CD4-positive, alpha-beta T cell (primary cell): Measurements from ENCODE around the gene KLHL33. TPM values are rescaled to one million over a fixed set of nuclear protein-coding genes. Genes with fewer than 3 reads are reported as not detected.

ENCODE experiments used
- ATAC-seq: fragments of 200-7000 bp; cut with Tn5 transposase; one replicate; pipeline ENCODE4 v1.10.0; 2022; ENCODE audit warnings: mild to moderate bottlenecking; ENCODE audit not compliant: poor library complexity
- CTCF ChIA-PET: fragments of 350-600 bp; sonication (Branson Sonifier 250); formaldehyde crosslinking; loops from one replicate; lab custom pipeline; 2021; ENCODE audit warnings: antibody characterized with exemption, inconsistent platforms; lab: Charles Lee
- POLR2A ChIA-PET: fragments of 350-600 bp; sonication (Branson Sonifier 250); formaldehyde crosslinking; loops from one replicate; lab custom pipeline; 2021; ENCODE audit warnings: antibody characterized with exemption, inconsistent platforms; lab: Charles Lee
- DNase-seq, 14 experiments: peaks; one replicate each; pipeline ENCODE4 v3.0.0-alpha.2; 2013 to 2020; ENCODE audit warnings: mixed read lengths in 2 of 14
- H3K27ac ChIP-seq, 2 donors: one replicate each; pipeline versions ENCODE4 v1.5.1 to v1.7.0; 2013; ENCODE audit warnings: low read length in 2 of 2, low read depth in 1 of 2, mild to moderate bottlenecking in 1 of 2
- H3K27me3 ChIP-seq, 2 experiments: 1 replicate in 1 of 2; 2 replicates in 1 of 2; pipeline versions ENCODE4 v1.6.1 to v1.7.0; 2013; ENCODE audit warnings: low read length in 2 of 2, control low read depth in 1 of 2, mild to moderate bottlenecking in 1 of 2, moderate library complexity in 1 of 2; ENCODE audit not compliant: insufficient read depth in 2 of 2, control insufficient read depth in 1 of 2
- H3K36me3 ChIP-seq: one replicate; pipeline ENCODE4 v1.6.1; 2013; ENCODE audit warnings: low read length, control low read depth; ENCODE audit not compliant: insufficient read depth
- H3K4me1 ChIP-seq: one replicate; pipeline ENCODE4 v1.6.1; 2013; ENCODE audit warnings: low read length, control low read depth; ENCODE audit not compliant: insufficient read depth
- H3K4me3 ChIP-seq: one replicate; pipeline ENCODE4 v1.5.1; 2013; ENCODE audit warnings: mild to moderate bottlenecking, low read length, moderate library complexity
- H3K9me3 ChIP-seq, 2 experiments: 1 replicate in 1 of 2; 2 replicates in 1 of 2; pipeline versions ENCODE4 v1.6.1 to v1.7.0; 2013; ENCODE audit warnings: low read length in 2 of 2, mild to moderate bottlenecking in 2 of 2, control low read depth in 1 of 2, moderate library complexity in 1 of 2; ENCODE audit not compliant: control insufficient read depth in 1 of 2, insufficient read depth in 1 of 2
- H3K27ac Mint-ChIP-seq: one replicate; pipeline ENCODE4 v1.8.0; 2020; ENCODE audit warnings: mixed read lengths
- H3K27me3 Mint-ChIP-seq: one replicate; pipeline ENCODE4 v1.8.0; 2021; ENCODE audit warnings: mixed read lengths
- H3K36me3 Mint-ChIP-seq: one replicate; pipeline ENCODE4 v1.8.0; 2021; ENCODE audit warnings: low read depth, mixed read lengths
- H3K4me1 Mint-ChIP-seq: one replicate; pipeline ENCODE4 v1.8.0; 2021; ENCODE audit warnings: low read depth, mixed read lengths
- H3K4me3 Mint-ChIP-seq: one replicate; pipeline ENCODE4 v1.8.0; 2020; ENCODE audit warnings: mild to moderate bottlenecking, mixed read lengths
- H3K9me3 Mint-ChIP-seq: one replicate; pipeline ENCODE4 v1.8.0; 2020; ENCODE audit warnings: mixed read lengths
- CTCF ChIP-seq: fragments of 200-600 bp; IDR thresholded peaks from one replicate; pipeline ENCODE4 v1.8.0; 2022; ENCODE audit warnings: antibody characterized with exemption, mild to moderate bottlenecking
- intact Hi-C, 2 experiments: fragments of 100-400 bp; cut with DNase I in 1 of 2; cut with micrococcal nuclease in 1 of 2; formaldehyde crosslinking; loops; one replicate each; pipeline versions ENCODE4 v1.15.1 to v1.9.0; 2023 to 2025; cut with DNase I, micrococcal nuclease
- total RNA-seq, 174 experiments: library from RNA in 2 of 174; stranded (reverse) in 2 of 174; gene quantifications; one replicate each; pipeline ENCODE4 v1.2.3 and lab custom pipeline; 2021 to 2026

The KLHL33 gene
- total RNA-seq, 2 experiments from 2014 or later, result 0.19 to 0.31 TPM

- H3K9me3 Mint-ChIP-seq, result no peaks in the 10 kb centered on the region
- peaks cover 99% of the 10 kb centered on the region for H3K36me3 Mint-ChIP-seq
- no peak overlapping the region for H3K27ac Mint-ChIP-seq
- ATAC-seq, result no peak
- H3K27me3 Mint-ChIP-seq, result no peaks in the 10 kb centered on the region
- DNase-seq, result no peak
- Histone ChIP-seq H3K27ac (no peak overlapping the region), H3K4me1 (no peaks in the 10 kb centered on the region), H3K9me3 (no peaks in the 10 kb centered on the region), H3K4me3 (no peak overlapping the region), H3K36me3 (peaks cover 97% of the 10 kb centered on the region), H3K27me3 (no peaks in the 10 kb centered on the region)
- CTCF ChIA-PET, result no interaction called here
- no peaks in the 10 kb centered on the region for H3K4me1 Mint-ChIP-seq
- intact Hi-C loops, result no loop called here
- POLR2A ChIA-PET, result no interaction called here
- H3K4me3 Mint-ChIP-seq, result no peak overlapping the region
- no peak for TF ChIP-seq CTCF
Observed at GRCh38 chr14:20384886-20385285, 51.1 kb downstream of the KLHL33 start.

GRCh38 chr14:20384321-20384720, 51.6 kb downstream of the KLHL33 start:
- ChIA-PET POLR2A (no interaction called here), CTCF (no interaction called here)
- H3K4me1 Mint-ChIP-seq, result no peaks in the 10 kb centered on the region
- no peaks in the 10 kb centered on the region for H3K4me1 ChIP-seq
- no peaks in the 10 kb centered on the region for H3K9me3 ChIP-seq
- no peaks in the 10 kb centered on the region for H3K27me3 ChIP-seq
- peaks cover 97% of the 10 kb centered on the region for H3K36me3 ChIP-seq
- H3K4me3 Mint-ChIP-seq, result no peak overlapping the region
- peaks cover 99% of the 10 kb centered on the region for H3K36me3 Mint-ChIP-seq
- no peaks in the 10 kb centered on the region for H3K27me3 Mint-ChIP-seq
- no peaks in the 10 kb centered on the region for H3K9me3 Mint-ChIP-seq
- no peak overlapping the region for H3K4me3 ChIP-seq
- intact Hi-C loops, result no loop called here
- DNase-seq (no peak), ATAC-seq (no peak)
- no peak for TF ChIP-seq CTCF
- no peak overlapping the region for H3K27ac ChIP-seq
- no peak overlapping the region for H3K27ac Mint-ChIP-seq

- Mint-ChIP-seq H3K4me1 (no peaks in the 10 kb centered on the region), H3K36me3 (peaks cover 99% of the 10 kb centered on the region), H3K27ac (no peak overlapping the region), H3K9me3 (no peaks in the 10 kb centered on the region), H3K4me3 (no peak overlapping the region), H3K27me3 (no peaks in the 10 kb centered on the region)
- CTCF ChIA-PET, result no interaction called here
- POLR2A ChIA-PET, result interaction anchor here (0.6 kb wide), 1 partner anchor 126 kb away, joined by 3 read pairs; no protein-coding TSS in a partner anchor
- Histone ChIP-seq H3K4me3 (no peak overlapping the region), H3K27me3 (no peaks in the 10 kb centered on the region), H3K36me3 (peaks cover 97% of the 10 kb centered on the region), H3K27ac (no peak overlapping the region), H3K9me3 (no peaks in the 10 kb centered on the region), H3K4me1 (no peaks in the 10 kb centered on the region)
- DNase-seq (no peak), ATAC-seq (no peak)
- TF ChIP-seq CTCF, result no peak
- intact Hi-C loops, result no loop called here
Observed at GRCh38 chr14:20383636-20384035, 52.3 kb downstream of the KLHL33 start.
